Stimulated activated CD4-positive, alpha-beta T cell treated with anti-CD3 and anti-CD28 coated beads, Interleukin-2, amount 100 ng/mL, for 24 hours (primary cell): ENCODE measurements around the gene TCERG1L.
"Not testable (repeated sequence)": the region's sequence is repeated elsewhere in the genome, so short reads cannot be mapped to it uniquely, and the experiment has no call there.

Source experiments
- DNase-seq, 2 donors: peaks; one replicate each; pipeline ENCODE4 v3.0.0-alpha.2; 2020

TCERG1L gene

GRCh38 chr10:131162211-131162610 is 149.3 kb downstream of the TCERG1L start:
- no peak for DNase-seq

GRCh38 chr10:131161087-131161486 is 150.4 kb downstream of the TCERG1L start:
- no peak for DNase-seq

- no peak for DNase-seq
Measured at GRCh38 chr10:131160219-131160875, 151.2 kb downstream of the TCERG1L start.

- DNase-seq, result no peak
Measured at GRCh38 chr10:131159771-131160170, 151.8 kb downstream of the TCERG1L start.

GRCh38 chr10:131158695-131159094 is 152.8 kb downstream of the TCERG1L start:
- DNase-seq, result no peak

- no peak for DNase-seq
Measured at GRCh38 chr10:131157899-131158298, 153.6 kb downstream of the TCERG1L start.

- no peak for DNase-seq
Measured at GRCh38 chr10:131155876-131156230, 155.7 kb downstream of the TCERG1L start.

GRCh38 chr10:131155218-131155875 is 156.2 kb downstream of the TCERG1L start:
- DNase-seq, result no peak

- DNase-seq, result no peak
Measured at GRCh38 chr10:131154306-131155025, 157.1 kb downstream of the TCERG1L start.

- not testable (repeated sequence) for DNase-seq
Measured at GRCh38 chr10:131152456-131152855, 159.1 kb downstream of the TCERG1L start.

- no peak for DNase-seq
Measured at GRCh38 chr10:131150126-131150525, 161.4 kb downstream of the TCERG1L start.

- no peak for DNase-seq
Measured at GRCh38 chr10:131149586-131149985, 161.9 kb downstream of the TCERG1L start.

- DNase-seq, result no peak
Measured at GRCh38 chr10:131149111-131149510, 162.4 kb downstream of the TCERG1L start.

- no peak for DNase-seq
Measured at GRCh38 chr10:131148270-131148669, 163.3 kb downstream of the TCERG1L start.

GRCh38 chr10:131147301-131147975 is 164.1 kb downstream of the TCERG1L start:
- no peak for DNase-seq

GRCh38 chr10:131146790-131147189 is 164.7 kb downstream of the TCERG1L start:
- no peak for DNase-seq

GRCh38 chr10:131145756-131146155 is 165.8 kb downstream of the TCERG1L start:
- DNase-seq, result no peak

GRCh38 chr10:131144711-131145375 is 166.7 kb downstream of the TCERG1L start:
- no peak for DNase-seq

- no peak for DNase-seq
Measured at GRCh38 chr10:131144196-131144595, 167.3 kb downstream of the TCERG1L start.

GRCh38 chr10:131143425-131144165 is 167.9 kb downstream of the TCERG1L start:
- no peak for DNase-seq

GRCh38 chr10:131142517-131143380 is 168.8 kb downstream of the TCERG1L start:
- DNase-seq, result no peak
